H9 (cell line): ENCODE data around the gene ARPC4. TPM values are rescaled to one million over a fixed set of nuclear protein-coding genes. Genes with fewer than 3 reads are reported as not detected.

Experiments
- DNase-seq: peaks from one replicate; pipeline ENCODE4 v3.0.0-alpha.2; 2017
- H2AFZ ChIP-seq: one replicate; pipeline ENCODE4 v1.6.1; 2013; ENCODE audit warnings: mild to moderate bottlenecking, low read length, control low read depth, moderate library complexity
- H2AK5ac ChIP-seq: 2 replicates; pipeline ENCODE4 v1.6.1; 2013; ENCODE audit warnings: low read length, control low read depth, mixed read lengths; ENCODE audit not compliant: insufficient read length
- H2BK120ac ChIP-seq: one replicate; pipeline ENCODE4 v1.6.1; 2013; ENCODE audit warnings: low read depth, mild to moderate bottlenecking, low read length, control low read depth, inconsistent platforms; ENCODE audit not compliant: poor library complexity, severe bottlenecking
- H2BK12ac ChIP-seq: 2 replicates; pipeline ENCODE4 v1.6.1; 2013; ENCODE audit warnings: low read length, control low read depth, mixed read lengths, low read depth; ENCODE audit not compliant: insufficient read length
- H2BK15ac ChIP-seq: 2 replicates; pipeline ENCODE4 v1.6.1; 2013; ENCODE audit warnings: low read depth, low read length, control low read depth
- H2BK20ac ChIP-seq: one replicate; pipeline ENCODE4 v1.6.1; 2013; ENCODE audit warnings: low read depth, mild to moderate bottlenecking, low read length, control low read depth, inconsistent platforms; ENCODE audit not compliant: poor library complexity, severe bottlenecking
- H2BK5ac ChIP-seq: 2 replicates; pipeline ENCODE4 v1.6.1; 2013; ENCODE audit warnings: low read length, control low read depth, mixed read lengths; ENCODE audit not compliant: insufficient read length
- H3K14ac ChIP-seq: 2 replicates; pipeline ENCODE4 v1.6.1; 2013; ENCODE audit warnings: low read length, control low read depth; ENCODE audit not compliant: insufficient read depth
- H3K18ac ChIP-seq: 2 replicates; pipeline ENCODE4 v1.6.1; 2013; ENCODE audit warnings: low read depth, mild to moderate bottlenecking, mixed read lengths, low read length, control low read depth; ENCODE audit not compliant: insufficient read length
- H3K23ac ChIP-seq: 2 replicates; pipeline ENCODE4 v1.6.1; 2013; ENCODE audit warnings: low read length, control low read depth, mixed read lengths, low read depth; ENCODE audit not compliant: insufficient read length
- H3K23me2 ChIP-seq: 2 replicates; pipeline ENCODE4 v1.6.1; 2013; ENCODE audit warnings: low read depth, mild to moderate bottlenecking, mixed read lengths, low read length, control low read depth; ENCODE audit not compliant: insufficient read length, poor library complexity, severe bottlenecking
- H3K27ac ChIP-seq: 2 replicates; pipeline ENCODE4 v1.5.1; 2013; ENCODE audit warnings: low read length, control low read depth, mixed read lengths, low read depth; ENCODE audit not compliant: insufficient read length
- H3K27me3 ChIP-seq: 2 replicates; pipeline ENCODE4 v1.6.1; 2013; ENCODE audit warnings: low read length, control low read depth, inconsistent platforms; ENCODE audit not compliant: insufficient read depth
- H3K4ac ChIP-seq: 2 replicates; pipeline ENCODE4 v1.6.1; 2013; ENCODE audit warnings: low read depth, mild to moderate bottlenecking, control low read depth, inconsistent platforms, low read length, moderate library complexity
- H3K4me1 ChIP-seq: 2 replicates; pipeline ENCODE4 v1.6.1; 2013; ENCODE audit warnings: low read length, control low read depth, inconsistent platforms; ENCODE audit not compliant: insufficient read depth
- H3K4me2 ChIP-seq: 2 replicates; pipeline ENCODE4 v1.6.1; 2013; ENCODE audit warnings: low read length, control low read depth, mixed read lengths; ENCODE audit not compliant: insufficient read length, insufficient read depth
- H3K56ac ChIP-seq: 2 replicates; pipeline ENCODE4 v1.6.1; 2013; ENCODE audit warnings: low read depth, mild to moderate bottlenecking, mixed read lengths, low read length, control low read depth; ENCODE audit not compliant: insufficient read length
- H3K79me1 ChIP-seq: 2 replicates; pipeline ENCODE4 v1.6.1; 2013; ENCODE audit warnings: low read depth, mild to moderate bottlenecking, moderate library complexity, low read length, control low read depth, inconsistent platforms; ENCODE audit not compliant: insufficient read depth, poor library complexity, severe bottlenecking
- H3K79me2 ChIP-seq: 2 replicates; pipeline ENCODE4 v1.6.1; 2013; ENCODE audit warnings: low read length, control low read depth, inconsistent platforms; ENCODE audit not compliant: insufficient read depth
- H3K9ac ChIP-seq: 2 replicates; pipeline ENCODE4 v1.6.1; 2013; ENCODE audit warnings: low read length, control low read depth, mixed read lengths; ENCODE audit not compliant: insufficient read length; ENCODE audit errors: extremely low read depth
- H3K9me3 ChIP-seq: one replicate; pipeline ENCODE4 v1.6.1; 2013; ENCODE audit warnings: low read depth, low read length, inconsistent platforms; ENCODE audit not compliant: control insufficient read depth
- H3T11ph ChIP-seq: one replicate; pipeline ENCODE4 v1.6.1; 2013; ENCODE audit warnings: mild to moderate bottlenecking, low read length, control low read depth, inconsistent platforms
- H4K20me1 ChIP-seq: one replicate; pipeline ENCODE4 v1.6.1; 2013; ENCODE audit not compliant: control insufficient read depth, insufficient read length, insufficient read depth
- H4K5ac ChIP-seq: 2 replicates; pipeline ENCODE4 v1.6.1; 2013; ENCODE audit warnings: low read depth, mild to moderate bottlenecking, mixed read lengths, low read length, control low read depth; ENCODE audit not compliant: insufficient read length
- H4K8ac ChIP-seq: replicated peaks from 2 replicates; pipeline ENCODE4 v1.6.1; 2013; ENCODE audit warnings: low read length, control low read depth, mixed read lengths, low read depth; ENCODE audit not compliant: insufficient read length
- H4K91ac ChIP-seq: 2 replicates; pipeline ENCODE4 v1.6.1; 2013; ENCODE audit warnings: low read depth, mild to moderate bottlenecking, moderate library complexity, mixed read lengths, low read length, control low read depth; ENCODE audit not compliant: insufficient read length
- H3K27ac Mint-ChIP-seq, 3 experiments: 2 replicates in 2 of 3; 3 replicates in 1 of 3; pipeline ENCODE4 v1.8.0; 2020 to 2021; ENCODE audit warnings: mixed read lengths in 3 of 3, mild to moderate bottlenecking in 1 of 3, moderate library complexity in 1 of 3
- H3K27me3 Mint-ChIP-seq: 2 replicates; pipeline ENCODE4 v1.8.0; 2021; ENCODE audit warnings: low read depth, mild to moderate bottlenecking, moderate library complexity, mixed read lengths
- H3K36me3 Mint-ChIP-seq, 3 experiments: 2 replicates in 2 of 3; 3 replicates in 1 of 3; pipeline ENCODE4 v1.8.0; 2020 to 2021; ENCODE audit warnings: low read depth in 3 of 3, mixed read lengths in 3 of 3; ENCODE audit not compliant: insufficient read depth in 1 of 3
- H3K4me1 Mint-ChIP-seq, 2 experiments: 2 replicates each; pipeline ENCODE4 v1.8.0; 2020; ENCODE audit warnings: mixed read lengths in 2 of 2
- H3K4me3 Mint-ChIP-seq, 2 experiments: 2 replicates in 1 of 2; 3 replicates in 1 of 2; pipeline ENCODE4 v1.8.0; 2020 to 2021; ENCODE audit warnings: mild to moderate bottlenecking in 2 of 2, mixed read lengths in 2 of 2, moderate library complexity in 1 of 2
- H3K9me3 Mint-ChIP-seq, 2 experiments: 2 replicates in 1 of 2; 3 replicates in 1 of 2; pipeline ENCODE4 v1.8.0; 2020; ENCODE audit warnings: mild to moderate bottlenecking in 2 of 2, mixed read lengths in 2 of 2, moderate library complexity in 1 of 2
- WGBS: extraction: QIAGEN DNeasy Blood & Tissue Kit; methylation state at CpG from one replicate; pipeline ENCODE4 v1.1.7; 2013; ENCODE audit warnings: missing lambda C conversion rate, low lambda C conversion rate, mixed read lengths; ENCODE audit not compliant: insufficient read length; ENCODE audit errors: extremely low coverage; 5-methylcytosine and 5-hydroxymethylcytosine counted together
- long read RNA-seq: library from polyadenylated mRNA; unstranded; transcript quantifications from one replicate; pipeline ENCODE4 v2.0.0, GENCODE V29; 2020
- total RNA-seq: library from RNA; stranded (reverse); gene quantifications from 2 replicates; pipeline ENCODE4 v1.2.1, GENCODE V29; 2021
- TF ChIP-seq, protein P1 (sequence below): fragments of 200-600 bp; sonication (generic); conservative IDR thresholded peaks from 3 replicates; pipeline ENCODE4 v1.8.0; 2021; ENCODE audit warnings: antibody characterized with exemption, mild to moderate bottlenecking

ARPC4 gene
- 161 and 164 TPM in 2 replicates for total RNA-seq
- long read RNA-seq, transcript ARPC4-201 (6 exons, 2,582 nt): major isoform, 803 of 980 reads
- long read RNA-seq, transcript ARPC4-208 (6 exons, 942 nt): minor isoform, 47 of 980 reads
- long read RNA-seq, transcript ARPC4-202 (7 exons, 957 nt): minor isoform, 8 of 980 reads
- long read RNA-seq, transcript ARPC4-203 (6 exons, 926 nt): minor isoform, 13 of 980 reads
- long read RNA-seq, partial matches to known transcripts: 46 of 980 reads
- long read RNA-seq, other reads (novel, unspliced or antisense): 56 of 980 reads

DNA sequence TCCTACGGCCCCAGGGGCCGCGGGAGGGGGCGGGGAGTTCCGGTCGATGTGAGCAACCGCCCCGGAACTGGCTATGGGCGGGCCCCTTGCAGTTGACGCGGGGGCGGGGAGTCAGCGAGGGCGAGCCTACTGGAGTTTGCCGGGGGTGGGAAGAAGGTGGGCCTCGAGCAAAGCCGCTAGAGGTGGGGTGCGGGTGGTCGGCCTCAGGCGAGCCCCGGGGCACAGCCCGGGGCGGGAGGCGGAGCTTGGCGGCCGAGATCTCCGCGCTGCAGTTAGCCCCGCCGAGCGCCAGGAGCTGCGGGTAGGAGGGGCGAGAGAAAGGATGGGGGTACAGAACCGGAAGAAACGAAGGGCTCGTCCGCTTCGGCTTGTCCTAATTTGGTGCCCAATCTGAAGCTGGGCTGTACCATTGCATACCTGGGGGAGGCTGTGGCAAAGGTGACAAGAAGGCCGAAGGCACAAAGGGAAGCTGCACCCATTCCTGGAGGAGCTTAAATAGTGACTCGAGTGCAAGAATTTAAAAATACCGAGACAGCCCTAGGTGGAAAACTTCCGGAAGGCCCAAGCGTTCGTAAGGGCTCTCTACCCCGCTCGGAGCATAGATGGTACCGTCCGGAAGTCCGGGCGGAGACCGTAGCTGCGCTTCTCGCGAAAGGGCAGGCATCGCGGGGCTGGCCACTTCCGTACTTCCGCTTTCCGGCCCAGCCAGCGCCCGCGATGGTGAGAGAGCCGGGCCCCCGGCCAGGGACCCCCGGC is at the start of gene ARPC4, which contains the start of gene TADA3:
Gene ARPC4 (plus strand): TSS at position 678 of the 756 bp plus-strand sequence. CDS start 40 bp downstream, at position 718.
Gene TADA3 (minus strand): TSS at position 69 of the 756 bp plus-strand sequence. CDS start 1,007 bp downstream, outside the sequence.
- Histone ChIP-seq H3K27ac (peak within 1 kb of the TSS; percentile 91), H2AFZ (no peak within 1 kb of the TSS), H3K27me3 (no peaks in the 10 kb centered on the region), H3K9me3 (no peaks in the 10 kb centered on the region), H3T11ph (peak within 1 kb of the TSS; percentile 99), H3K79me1 (no peaks in the 10 kb centered on the region), H3K23me2 (peaks cover 6% of the 10 kb centered on the region), H2BK12ac (no peak within 1 kb of the TSS), H4K20me1 (no peaks in the 10 kb centered on the region), H3K23ac (no peak within 1 kb of the TSS), H4K5ac (peak within 1 kb of the TSS; percentile 86), H2BK120ac (peak within 1 kb of the TSS; percentile 93), H3K4me2 (peak within 1 kb of the TSS; percentile 81), H3K18ac (peak within 1 kb of the TSS; percentile 100), H3K56ac (peak within 1 kb of the TSS; percentile 89), H2BK20ac (no peak within 1 kb of the TSS), H2BK15ac (no peak within 1 kb of the TSS), H3K4me1 (no peaks in the 10 kb centered on the region), H3K9ac (peak within 1 kb of the TSS; percentile 99), H4K8ac (no peak within 1 kb of the TSS), H2BK5ac (peak within 1 kb of the TSS; percentile 99), H2AK5ac (no peak within 1 kb of the TSS), H3K79me2 (peaks cover 5% of the 10 kb centered on the region; the same call in 1 of the 2 replicates), H3K14ac (peak within 1 kb of the TSS; percentile 100; the same call in 1 of the 2 replicates), H3K4ac (peak within 1 kb of the TSS; percentile 20; the same call in 1 of the 2 replicates), H4K91ac (no peak within 1 kb of the TSS)
- WGBS: no CpG with 5 or more reads among the region's 65 CpGs
- H3K36me3 Mint-ChIP-seq: peaks cover 30 to 52% (median 42%) of the 10 kb centered on the region in 3 experiments; a peak in 6 of 7 replicates
- H3K9me3 Mint-ChIP-seq: no peaks in the 10 kb centered on the region
- peaks cover 10 to 19% of the 10 kb centered on the region in 2 experiments for H3K4me1 Mint-ChIP-seq
- peak within 1 kb of the TSS; percentile 100 for H3K27ac Mint-ChIP-seq
- H3K27me3 Mint-ChIP-seq: peaks cover 1% of the 10 kb centered on the region; the same call in 1 of the 2 replicates
- TF ChIP-seq, protein P1, sequence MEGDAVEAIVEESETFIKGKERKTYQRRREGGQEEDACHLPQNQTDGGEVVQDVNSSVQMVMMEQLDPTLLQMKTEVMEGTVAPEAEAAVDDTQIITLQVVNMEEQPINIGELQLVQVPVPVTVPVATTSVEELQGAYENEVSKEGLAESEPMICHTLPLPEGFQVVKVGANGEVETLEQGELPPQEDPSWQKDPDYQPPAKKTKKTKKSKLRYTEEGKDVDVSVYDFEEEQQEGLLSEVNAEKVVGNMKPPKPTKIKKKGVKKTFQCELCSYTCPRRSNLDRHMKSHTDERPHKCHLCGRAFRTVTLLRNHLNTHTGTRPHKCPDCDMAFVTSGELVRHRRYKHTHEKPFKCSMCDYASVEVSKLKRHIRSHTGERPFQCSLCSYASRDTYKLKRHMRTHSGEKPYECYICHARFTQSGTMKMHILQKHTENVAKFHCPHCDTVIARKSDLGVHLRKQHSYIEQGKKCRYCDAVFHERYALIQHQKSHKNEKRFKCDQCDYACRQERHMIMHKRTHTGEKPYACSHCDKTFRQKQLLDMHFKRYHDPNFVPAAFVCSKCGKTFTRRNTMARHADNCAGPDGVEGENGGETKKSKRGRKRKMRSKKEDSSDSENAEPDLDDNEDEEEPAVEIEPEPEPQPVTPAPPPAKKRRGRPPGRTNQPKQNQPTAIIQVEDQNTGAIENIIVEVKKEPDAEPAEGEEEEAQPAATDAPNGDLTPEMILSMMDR: no peak
- DNase-seq: peak; percentile 93
- H3K4me3 Mint-ChIP-seq: peak within 1 kb of the TSS; percentile 94 to 95
